Fibroblast of lung (primary cell): ENCODE results near the gene FAM3D. TPM values are rescaled to one million over a fixed set of nuclear protein-coding genes. Genes with fewer than 3 reads are reported as not detected.

ENCODE experiments used
- DNase-seq, 2 donors: peaks; one replicate each; pipeline versions ENCODE4 v3.0.0 to v3.0.0-alpha.2; 2010; ENCODE audit warnings: low read depth in 2 of 2
- H2AFZ ChIP-seq: 2 replicates; pipeline ENCODE4 v1.5.1; 2012; ENCODE audit warnings: low read length, control low read depth, inconsistent platforms
- H3K27ac ChIP-seq: 2 replicates; pipeline ENCODE4 v1.5.1; 2011; ENCODE audit warnings: low read length, control low read depth; ENCODE audit not compliant: insufficient read depth
- H3K27me3 ChIP-seq: 2 replicates; pipeline ENCODE4 v1.5.1; 2011; ENCODE audit warnings: mild to moderate bottlenecking, low read length; ENCODE audit not compliant: control insufficient read depth, insufficient read depth
- H3K36me3 ChIP-seq: 2 replicates; pipeline ENCODE4 v1.5.1; 2011; ENCODE audit warnings: low read length; ENCODE audit not compliant: control insufficient read depth, insufficient read depth
- H3K4me1 ChIP-seq: 2 replicates; pipeline ENCODE4 v1.5.1; 2011; ENCODE audit warnings: low read length; ENCODE audit not compliant: control insufficient read depth, insufficient read depth; ENCODE audit errors: extremely low read depth
- H3K4me2 ChIP-seq: 2 replicates; pipeline ENCODE4 v1.5.1; 2011; ENCODE audit warnings: low read length, control low read depth; ENCODE audit not compliant: insufficient read depth; ENCODE audit errors: extremely low read depth
- H3K4me3 ChIP-seq, 4 experiments: fragments of 200-600 bp in 1 of 4; sonication (generic) in 1 of 4; replicated peaks in 1 of 4; 2 replicates each; pipeline ENCODE4 v1.5.1; 2011 to 2016; ENCODE audit warnings: low read length in 4 of 4, low read depth in 3 of 4, mild to moderate bottlenecking in 3 of 4, control low read depth in 2 of 4, inconsistent platforms in 1 of 4, mixed read lengths in 1 of 4; ENCODE audit not compliant: insufficient read depth in 1 of 4; ENCODE audit errors: control extremely low read depth in 1 of 4
- H3K79me2 ChIP-seq: 2 replicates; pipeline ENCODE4 v1.5.1; 2012; ENCODE audit warnings: mild to moderate bottlenecking, low read length, inconsistent platforms; ENCODE audit not compliant: control insufficient read depth, insufficient read depth
- H3K9ac ChIP-seq: 2 replicates; pipeline ENCODE4 v1.5.1; 2011; ENCODE audit warnings: mild to moderate bottlenecking, low read length, control low read depth; ENCODE audit not compliant: insufficient read depth
- H3K9me3 ChIP-seq: 2 replicates; pipeline ENCODE4 v1.5.1; 2012; ENCODE audit warnings: low read depth, low read length; ENCODE audit not compliant: control insufficient read depth, insufficient read depth
- H4K20me1 ChIP-seq: 2 replicates; pipeline ENCODE4 v1.5.1; 2011; ENCODE audit warnings: low read length; ENCODE audit not compliant: control insufficient read depth, insufficient read depth; ENCODE audit errors: extremely low read depth
- CTCF ChIP-seq, 2 donors: IDR thresholded peaks in 1 of 2; conservative IDR thresholded peaks in 1 of 2; 1 replicate in 1 of 2; 2 replicates in 1 of 2; pipeline ENCODE4 v1.5.1; 2011 to 2012; ENCODE audit warnings: low read length in 2 of 2, control low read depth in 1 of 2, inconsistent platforms in 1 of 2, low read depth in 1 of 2, mild to moderate bottlenecking in 1 of 2
- EZH2 ChIP-seq: IDR thresholded peaks from 2 replicates; pipeline ENCODE4 v1.5.1; 2012; ENCODE audit warnings: low read length, control low read depth, mild to moderate bottlenecking; ENCODE audit errors: missing control alignments
- polyA plus RNA-seq, 2 donors: library from polyadenylated mRNA; depleted of rRNA in 1 of 2; stranded (reverse) in 1 of 2; unstranded in 1 of 2; fragments of >200 nt; gene quantifications; 2 replicates each; pipeline ENCODE4 v1.2.1, GENCODE V29; 2011 to 2012; ENCODE audit warnings: missing spikeins in 1 of 2
- total RNA-seq: library from RNA; depleted of rRNA; stranded (reverse); fragments of >200 nt; gene quantifications from 2 replicates; pipeline ENCODE4 v1.2.1, GENCODE V29; 2014

The FAM3D gene
- total and polyA plus RNA-seq, 2 donors (not counting 1 experiment from before 2014, with no cell fraction given) = not detected

DNA sequence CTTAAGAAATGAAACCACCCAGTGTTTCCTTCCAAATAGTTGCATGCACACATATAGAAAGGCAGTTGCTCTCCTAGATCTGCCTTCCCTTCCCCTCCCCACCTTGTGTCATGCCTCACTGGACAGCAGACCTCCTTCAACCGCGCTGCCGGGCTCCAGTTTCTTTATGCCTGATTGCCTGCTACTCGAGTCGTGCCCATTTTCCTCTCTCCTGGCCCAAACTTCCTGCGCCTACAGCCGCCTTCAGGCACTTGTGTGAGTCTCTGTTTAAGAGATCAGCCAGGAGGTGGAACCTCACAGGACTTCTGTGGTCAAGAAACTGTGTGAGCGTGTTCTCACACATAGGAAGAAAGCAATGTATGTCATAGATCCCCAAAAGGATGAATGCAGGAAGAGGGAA lies 80.6 kb downstream of the FAM3D start:
- TF ChIP-seq CTCF (conservative IDR thresholded peaks at IDR 0.05 in 1 of 2, IDR thresholded peaks at IDR 0.05 in 1 of 2; ENCODE audit: low read depth in 1 of 2, low read length in 2 of 2) (no peak), EZH2 (no peak)
- H3K4me1 ChIP-seq = peaks cover 5% of the 10 kb centered on the region
- no peaks in the 10 kb centered on the region for H3K36me3 ChIP-seq
- H3K27me3 ChIP-seq = peaks cover 25% of the 10 kb centered on the region
- H2AFZ ChIP-seq = no peak overlapping the region
- no peak for DNase-seq
- H4K20me1 ChIP-seq = no peaks in the 10 kb centered on the region
- H3K4me2 ChIP-seq = peak overlapping the region; percentile 98
- H3K4me3 ChIP-seq = peak overlapping the region in 3 of 4 experiments; percentile 41 to 76 (median 69)
- H3K9ac ChIP-seq = no peak overlapping the region
- H3K9me3 ChIP-seq = no peaks in the 10 kb centered on the region
- no peak overlapping the region for H3K27ac ChIP-seq
- H3K79me2 ChIP-seq = no peaks in the 10 kb centered on the region

- Histone ChIP-seq H3K27me3 (peaks cover 25% of the 10 kb centered on the region), H3K4me1 (peaks cover 5% of the 10 kb centered on the region), H4K20me1 (no peaks in the 10 kb centered on the region), H3K9me3 (no peaks in the 10 kb centered on the region), H3K79me2 (no peaks in the 10 kb centered on the region), H3K36me3 (no peaks in the 10 kb centered on the region), H3K9ac (peak overlapping the region; percentile 25), H3K4me2 (peak overlapping the region; percentile 98), H3K4me3 (peak overlapping the region; percentile 59 to 76 (median 69)), H3K27ac (peak overlapping the region; percentile 63), H2AFZ (peak overlapping the region; percentile 90)
- DNase-seq = peak; percentile 62 to 71
- TF ChIP-seq CTCF (conservative IDR thresholded peaks at IDR 0.05 in 1 of 2, IDR thresholded peaks at IDR 0.05 in 1 of 2; ENCODE audit: low read depth in 1 of 2, low read length in 2 of 2) (peak; percentile 67 to 77), EZH2 (no peak)
Measured at GRCh38 chr3:58585005-58585786, 81.4 kb downstream of the FAM3D start.

GRCh38 chr3:58584690-58585004 lies 81.9 kb downstream of the FAM3D start:
- Histone ChIP-seq H2AFZ (peak overlapping the region; percentile 90), H3K9me3 (no peaks in the 10 kb centered on the region), H3K4me2 (peak overlapping the region; percentile 98), H3K79me2 (no peaks in the 10 kb centered on the region), H3K4me1 (peaks cover 5% of the 10 kb centered on the region), H3K27ac (peak overlapping the region; percentile 63), H3K9ac (no peak overlapping the region), H3K4me3 (peak overlapping the region; percentile 59 to 76 (median 69)), H3K36me3 (no peaks in the 10 kb centered on the region), H3K27me3 (peaks cover 25% of the 10 kb centered on the region), H4K20me1 (no peaks in the 10 kb centered on the region)
- peak; percentile 30 to 39 for DNase-seq
- TF ChIP-seq EZH2 = no peak
- TF ChIP-seq CTCF (conservative IDR thresholded peaks at IDR 0.05 in 1 of 2, IDR thresholded peaks at IDR 0.05 in 1 of 2; ENCODE audit: low read depth in 1 of 2, low read length in 2 of 2) = no peak

Other genes starting within 250 kb of the FAM3D start
- gene PDHB, start 232.9 kb downstream of the FAM3D start, total RNA-seq = 69.3 and 69.9 TPM in 2 replicates
- gene PDHB, start 232.9 kb downstream of the FAM3D start, polyA plus RNA-seq = 135 and 201 TPM in 2 replicates
- gene KCTD6, start 174.7 kb downstream of the FAM3D start, total RNA-seq = 9.5 and 10.2 TPM in 2 replicates
- gene KCTD6, start 174.7 kb downstream of the FAM3D start, polyA plus RNA-seq = 13.6 and 14.8 TPM in 2 replicates
- gene ACOX2, start 129.6 kb downstream of the FAM3D start, total RNA-seq = 17.7 and 20.5 TPM in 2 replicates
- 14.6 and 19.0 TPM in 2 replicates for gene ACOX2, start 129.6 kb downstream of the FAM3D start, polyA plus RNA-seq
- gene FAM107A, start 89.4 kb downstream of the FAM3D start, total RNA-seq = under 0.01 TPM in 2 replicates
- 0.02 and 0.16 TPM in 2 replicates for gene FAM107A, start 89.4 kb downstream of the FAM3D start, polyA plus RNA-seq